Calu3 (cell line): ENCODE measurements around the gene CBFA2T3. TPM values are rescaled to one million over a fixed set of nuclear protein-coding genes. Genes with fewer than 3 reads are reported as not detected.

Source experiments
- BruUV-seq: library from RNA; stranded (reverse); fragments of 400-500 nt; replicated peaks from 2 replicates; lab custom pipeline; 2021; lab: Mats Ljungman, UMichigan
- CTCF ChIA-PET: fragments of 300-600 bp; sonication (Branson Sonifier 250); formaldehyde crosslinking; loops from one replicate; lab custom pipeline; 2022; ENCODE audit warnings: antibody characterized with exemption; lab: Charles Lee
- DNase-seq: peaks from one replicate; pipeline ENCODE4 v3.0.0; 2022
- H3K27ac Mint-ChIP-seq: one replicate; pipeline ENCODE4 v1.8.0; 2022; ENCODE audit warnings: mixed read lengths; ENCODE audit not compliant: unreplicated experiment
- H3K27me3 Mint-ChIP-seq: one replicate; pipeline ENCODE4 v1.8.0; 2022; ENCODE audit warnings: mixed read lengths; ENCODE audit not compliant: unreplicated experiment
- H3K36me3 Mint-ChIP-seq: one replicate; pipeline ENCODE4 v1.8.0; 2022; ENCODE audit warnings: mild to moderate bottlenecking, moderate library complexity, mixed read lengths; ENCODE audit not compliant: insufficient read depth, unreplicated experiment
- H3K4me1 Mint-ChIP-seq: one replicate; pipeline ENCODE4 v1.8.0; 2022; ENCODE audit warnings: mild to moderate bottlenecking, low read depth, mixed read lengths; ENCODE audit not compliant: unreplicated experiment
- H3K4me3 Mint-ChIP-seq: one replicate; pipeline ENCODE4 v1.8.0; 2022; ENCODE audit warnings: mild to moderate bottlenecking, low read depth, moderate library complexity, mixed read lengths; ENCODE audit not compliant: unreplicated experiment
- H3K9me3 Mint-ChIP-seq: one replicate; pipeline ENCODE4 v1.8.0; 2022; ENCODE audit warnings: low read depth, mixed read lengths; ENCODE audit not compliant: unreplicated experiment
- intact Hi-C: fragments of 100-400 bp; cut with micrococcal nuclease; formaldehyde crosslinking; loops from one replicate; pipeline ENCODE4 v1.10.0; 2022; ENCODE audit not compliant: unreplicated experiment
- total RNA-seq: library from RNA; stranded (reverse); gene quantifications from 2 replicates; pipeline ENCODE4 v1.2.3, GENCODE V29; 2022
- TF ChIP-seq, protein P1 (sequence below): fragments of 200-600 bp; IDR thresholded peaks from one replicate; pipeline ENCODE4 v1.8.0; 2022; ENCODE audit warnings: antibody characterized with exemption; ENCODE audit not compliant: unreplicated experiment

Gene CBFA2T3
- total RNA-seq, 1 experiment from 2014 or later, result not detected

DNA sequence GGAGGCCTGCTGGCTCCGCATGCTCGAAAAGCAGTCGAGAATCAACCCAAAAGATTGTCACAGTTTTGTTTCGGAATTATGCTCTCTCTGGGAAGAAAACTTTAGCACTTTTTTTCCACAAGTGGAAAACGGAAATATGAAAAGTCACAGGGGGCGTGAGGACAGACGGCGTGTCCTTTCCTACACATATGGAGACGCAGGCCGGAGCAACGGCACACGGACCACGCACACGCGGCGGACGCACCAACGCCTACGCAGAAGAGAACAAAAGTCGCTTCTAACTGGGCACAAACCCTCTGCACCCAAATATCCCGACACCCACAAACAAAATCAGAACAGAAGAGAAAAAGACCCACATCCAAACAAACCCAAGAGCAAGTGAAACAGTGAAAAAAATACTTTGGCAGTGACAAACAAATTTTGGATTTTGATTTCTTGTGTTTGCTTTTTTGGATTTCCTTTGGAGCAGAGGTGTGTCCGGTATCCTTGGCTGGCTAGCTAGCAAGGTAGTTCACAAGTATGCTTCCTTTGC is 101.2 kb downstream of the CBFA2T3 start:
- intact Hi-C loops, result no loop called here
- no peaks in the 10 kb centered on the region for H3K36me3 Mint-ChIP-seq
- H3K9me3 Mint-ChIP-seq, result no peaks in the 10 kb centered on the region
- BruUV-seq, result no TSS peak
- H3K27ac Mint-ChIP-seq, result no peak overlapping the region
- no peak for DNase-seq
- CTCF ChIA-PET, result no interaction called here
- no peak overlapping the region for H3K4me3 Mint-ChIP-seq
- H3K4me1 Mint-ChIP-seq, result peaks cover 11% of the 10 kb centered on the region
- peaks cover 99% of the 10 kb centered on the region for H3K27me3 Mint-ChIP-seq
- TF ChIP-seq, protein P1, sequence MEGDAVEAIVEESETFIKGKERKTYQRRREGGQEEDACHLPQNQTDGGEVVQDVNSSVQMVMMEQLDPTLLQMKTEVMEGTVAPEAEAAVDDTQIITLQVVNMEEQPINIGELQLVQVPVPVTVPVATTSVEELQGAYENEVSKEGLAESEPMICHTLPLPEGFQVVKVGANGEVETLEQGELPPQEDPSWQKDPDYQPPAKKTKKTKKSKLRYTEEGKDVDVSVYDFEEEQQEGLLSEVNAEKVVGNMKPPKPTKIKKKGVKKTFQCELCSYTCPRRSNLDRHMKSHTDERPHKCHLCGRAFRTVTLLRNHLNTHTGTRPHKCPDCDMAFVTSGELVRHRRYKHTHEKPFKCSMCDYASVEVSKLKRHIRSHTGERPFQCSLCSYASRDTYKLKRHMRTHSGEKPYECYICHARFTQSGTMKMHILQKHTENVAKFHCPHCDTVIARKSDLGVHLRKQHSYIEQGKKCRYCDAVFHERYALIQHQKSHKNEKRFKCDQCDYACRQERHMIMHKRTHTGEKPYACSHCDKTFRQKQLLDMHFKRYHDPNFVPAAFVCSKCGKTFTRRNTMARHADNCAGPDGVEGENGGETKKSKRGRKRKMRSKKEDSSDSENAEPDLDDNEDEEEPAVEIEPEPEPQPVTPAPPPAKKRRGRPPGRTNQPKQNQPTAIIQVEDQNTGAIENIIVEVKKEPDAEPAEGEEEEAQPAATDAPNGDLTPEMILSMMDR, result no peak

DNA sequence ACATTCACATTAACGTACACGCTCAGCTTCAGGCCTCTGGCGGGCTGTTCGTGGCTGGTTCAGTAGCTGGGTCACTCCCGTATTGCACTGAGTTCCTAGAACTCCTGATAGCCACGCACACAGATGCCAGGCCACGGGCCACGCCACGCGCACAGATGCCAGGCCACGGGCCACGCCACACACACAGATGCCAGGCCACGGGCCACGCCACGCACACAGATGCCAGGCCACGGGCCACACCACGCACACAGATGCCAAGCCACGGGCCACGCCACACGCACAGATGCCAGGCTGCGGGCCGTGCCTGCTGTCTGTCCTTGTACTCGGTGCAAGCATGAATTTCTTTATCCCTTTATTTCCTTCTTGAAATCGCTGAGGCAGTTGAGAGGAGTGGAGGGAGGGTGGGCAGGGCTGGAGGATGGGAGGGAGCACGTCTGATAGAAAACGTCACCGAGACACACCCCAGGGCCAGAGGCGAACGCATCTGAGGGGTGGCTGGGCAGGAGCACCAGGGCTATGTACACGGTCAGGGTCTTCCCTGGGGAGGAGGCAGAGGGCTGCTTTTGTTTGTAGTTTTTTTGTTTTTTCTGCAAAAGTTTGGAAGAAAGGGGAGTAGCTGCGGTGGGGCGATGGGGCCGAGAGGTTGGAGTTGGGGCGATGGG is 101.9 kb downstream of the CBFA2T3 start:
- CTCF ChIA-PET, result no interaction called here
- no peak overlapping the region for H3K27ac Mint-ChIP-seq
- H3K36me3 Mint-ChIP-seq, result no peaks in the 10 kb centered on the region
- peaks cover 99% of the 10 kb centered on the region for H3K27me3 Mint-ChIP-seq
- H3K4me3 Mint-ChIP-seq, result no peak overlapping the region
- H3K9me3 Mint-ChIP-seq, result no peaks in the 10 kb centered on the region
- no TSS peak for BruUV-seq
- intact Hi-C loops, result no loop called here
- peaks cover 6% of the 10 kb centered on the region for H3K4me1 Mint-ChIP-seq
- TF ChIP-seq, protein P1, result no peak
- DNase-seq, result no peak

DNA sequence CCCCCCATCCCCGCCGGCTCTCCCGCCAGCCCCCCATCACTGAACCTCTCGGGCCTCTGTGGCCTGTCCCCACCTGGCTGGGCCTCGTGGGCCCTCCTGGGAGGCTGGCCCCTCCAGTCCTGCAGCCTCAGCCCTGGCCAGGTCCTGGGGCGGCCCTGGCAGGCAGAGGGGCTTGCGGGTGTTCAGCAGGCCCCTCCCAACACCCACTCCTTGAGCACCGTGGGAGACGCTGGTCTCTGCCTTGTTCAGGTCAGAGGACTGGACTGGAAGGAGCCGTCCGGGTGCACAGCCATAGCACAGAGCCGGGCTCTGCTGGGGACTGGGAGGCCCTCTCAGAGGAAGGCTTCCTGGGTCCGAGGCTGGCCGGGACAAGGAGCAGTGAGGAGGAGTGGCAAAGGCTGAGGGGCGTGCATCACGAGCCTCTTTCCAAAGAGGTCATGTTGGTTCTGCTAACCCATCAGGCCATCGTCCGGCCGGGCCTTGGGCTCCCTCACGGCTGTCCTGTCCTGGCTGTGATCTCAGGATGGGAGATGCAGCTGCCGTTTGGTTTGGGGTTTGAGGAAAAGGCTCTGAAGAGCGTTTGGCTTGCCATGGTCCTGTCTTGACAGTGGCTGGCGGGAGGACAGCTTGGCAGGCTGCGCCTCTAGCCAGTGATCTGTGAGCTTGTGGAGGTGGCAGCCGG is 104.2 kb downstream of the CBFA2T3 start:
- Mint-ChIP-seq H3K9me3 (no peaks in the 10 kb centered on the region), H3K4me1 (no peaks in the 10 kb centered on the region), H3K27ac (no peak overlapping the region), H3K27me3 (peaks cover 99% of the 10 kb centered on the region), H3K4me3 (no peak overlapping the region), H3K36me3 (no peaks in the 10 kb centered on the region)
- TF ChIP-seq, protein P1, result no peak
- no TSS peak for BruUV-seq
- CTCF ChIA-PET, result no interaction called here
- intact Hi-C loops, result no loop called here
- no peak for DNase-seq

DNA sequence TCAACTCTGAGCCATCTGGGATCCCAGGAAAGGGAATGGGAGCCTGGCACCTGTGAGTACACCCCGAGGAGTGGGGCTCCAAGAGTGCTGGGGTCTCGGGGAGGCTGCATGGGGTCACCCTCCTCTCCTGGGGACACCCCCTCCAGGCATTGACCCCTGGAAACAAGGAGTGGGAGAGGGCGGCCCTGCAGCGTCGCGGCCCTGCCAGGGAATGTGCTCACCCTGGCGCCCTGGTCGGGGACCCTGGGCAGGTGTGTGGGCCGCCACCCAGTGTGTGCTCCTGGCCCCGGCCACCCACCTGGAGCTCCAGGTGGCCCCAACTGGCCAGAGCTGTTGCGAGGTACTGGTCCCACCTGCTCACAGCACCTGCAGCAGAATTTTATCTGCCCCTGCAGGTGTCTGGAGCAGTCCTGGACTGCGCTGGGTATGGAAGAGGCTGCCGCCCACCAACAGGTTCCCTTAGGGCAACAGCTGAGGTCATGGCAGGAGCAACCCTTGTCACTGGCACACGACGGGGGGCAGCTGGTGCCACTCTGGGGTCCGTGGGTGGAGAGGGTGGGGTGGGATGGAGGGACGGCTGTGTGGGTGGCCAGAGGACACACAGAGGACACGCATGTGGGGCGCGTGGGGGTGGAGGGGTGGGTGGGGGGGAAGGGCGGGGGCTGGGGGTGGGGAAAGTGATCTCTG is 105.1 kb downstream of the CBFA2T3 start:
- no peak for DNase-seq
- H3K4me3 Mint-ChIP-seq, result no peak overlapping the region
- no peaks in the 10 kb centered on the region for H3K4me1 Mint-ChIP-seq
- peaks cover 99% of the 10 kb centered on the region for H3K27me3 Mint-ChIP-seq
- CTCF ChIA-PET, result no interaction called here
- H3K36me3 Mint-ChIP-seq, result no peaks in the 10 kb centered on the region
- intact Hi-C loops, result no loop called here
- TF ChIP-seq, protein P1, result no peak
- H3K27ac Mint-ChIP-seq, result no peak overlapping the region
- no peaks in the 10 kb centered on the region for H3K9me3 Mint-ChIP-seq
- BruUV-seq, result no TSS peak
